GM12801 (cell line): Measurements from ENCODE around the gene LRRC31.

ENCODE experiments used
- CTCF ChIP-seq: IDR thresholded peaks from one replicate; pipeline ENCODE4 v1.5.1; 2011; ENCODE audit warnings: control low read depth; ENCODE audit not compliant: insufficient read length; ENCODE audit errors: extremely low read depth

The LRRC31 gene

GRCh38 chr3:169879845-169880575, 10.3 kb upstream of the LRRC31 start:
- no peak for TF ChIP-seq CTCF

GRCh38 chr3:169879013-169879557, 9.3 kb upstream of the LRRC31 start:
- TF ChIP-seq CTCF = no peak

- no peak for TF ChIP-seq CTCF
Measured at GRCh38 chr3:169871129-169871886, 1.6 kb upstream of the LRRC31 start.

- TF ChIP-seq CTCF = no peak
Measured at GRCh38 chr3:169868369-169868768, 1.4 kb downstream of the LRRC31 start.

- TF ChIP-seq CTCF = no peak
Measured at GRCh38 chr3:169867584-169868210, 2.0 kb downstream of the LRRC31 start.

GRCh38 chr3:169865176-169865767, 4.5 kb downstream of the LRRC31 start:
- TF ChIP-seq CTCF = no peak

- TF ChIP-seq CTCF = no peak
Measured at GRCh38 chr3:169864270-169864669, 5.5 kb downstream of the LRRC31 start.
